ENCODE measurements around the gene EPOP.

Gene EPOP

GRCh38 chr17:38705803-38706504 is 31.2 kb upstream of the EPOP start:
- DNase-seq (ENCODE audit: low spot score), result peak; percentile 33

- no peak for DNase-seq (ENCODE audit: low spot score)
Observed at GRCh38 chr17:38705523-38705802, 30.7 kb upstream of the EPOP start.

DNA sequence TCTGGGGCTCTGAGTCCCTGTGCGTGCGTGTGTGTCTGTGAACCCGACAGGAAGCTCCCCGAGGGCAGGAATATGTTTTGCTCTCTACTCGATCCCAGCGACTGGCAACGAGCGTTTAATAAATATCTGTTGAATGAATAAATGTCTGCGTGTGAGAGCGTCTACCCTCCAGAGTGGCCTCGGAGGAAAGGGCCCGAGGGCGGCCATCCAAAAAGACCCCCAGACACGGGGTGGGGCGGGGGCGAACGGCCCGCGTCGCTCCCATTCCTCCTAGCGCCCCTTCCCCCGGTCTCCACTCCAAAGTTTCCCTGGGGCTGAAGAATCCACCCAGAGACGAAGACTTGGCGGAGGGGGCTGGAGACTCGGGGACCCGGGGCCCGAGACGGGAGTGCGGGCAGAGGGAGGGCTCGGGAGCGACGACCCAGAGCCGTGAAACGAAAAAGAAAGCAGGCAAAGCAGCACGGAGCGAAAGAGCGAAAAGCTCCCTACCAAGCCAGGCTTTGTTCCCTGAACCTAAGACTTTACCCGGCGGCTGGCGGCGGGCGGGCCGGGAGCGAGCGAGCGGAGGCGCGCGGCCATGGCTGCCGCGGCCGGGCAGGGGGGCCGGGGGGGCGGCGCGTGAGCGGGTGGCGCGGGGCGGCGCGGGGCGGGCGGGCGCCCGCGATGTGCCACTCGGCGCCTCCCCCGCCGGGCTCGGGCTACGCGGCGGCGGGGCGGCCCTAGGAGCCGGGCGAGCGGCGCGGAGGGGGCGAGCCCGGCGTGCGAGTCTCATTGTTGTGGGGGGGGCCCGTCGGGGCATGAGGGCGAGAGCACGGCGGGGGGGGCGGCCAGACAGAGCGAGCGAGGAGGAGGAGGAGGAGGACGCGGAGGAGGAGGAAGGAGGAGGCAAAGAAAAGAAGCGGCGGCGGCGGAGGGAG is 30.1 kb upstream of the EPOP start, which contains the start of gene MLLT6:
Gene MLLT6 (plus strand): TSS at position 668 of the 917 bp plus-strand sequence. CDS start 360 bp downstream, outside the sequence.
- peak; percentile 74 for DNase-seq (ENCODE audit: low spot score)

DNA sequence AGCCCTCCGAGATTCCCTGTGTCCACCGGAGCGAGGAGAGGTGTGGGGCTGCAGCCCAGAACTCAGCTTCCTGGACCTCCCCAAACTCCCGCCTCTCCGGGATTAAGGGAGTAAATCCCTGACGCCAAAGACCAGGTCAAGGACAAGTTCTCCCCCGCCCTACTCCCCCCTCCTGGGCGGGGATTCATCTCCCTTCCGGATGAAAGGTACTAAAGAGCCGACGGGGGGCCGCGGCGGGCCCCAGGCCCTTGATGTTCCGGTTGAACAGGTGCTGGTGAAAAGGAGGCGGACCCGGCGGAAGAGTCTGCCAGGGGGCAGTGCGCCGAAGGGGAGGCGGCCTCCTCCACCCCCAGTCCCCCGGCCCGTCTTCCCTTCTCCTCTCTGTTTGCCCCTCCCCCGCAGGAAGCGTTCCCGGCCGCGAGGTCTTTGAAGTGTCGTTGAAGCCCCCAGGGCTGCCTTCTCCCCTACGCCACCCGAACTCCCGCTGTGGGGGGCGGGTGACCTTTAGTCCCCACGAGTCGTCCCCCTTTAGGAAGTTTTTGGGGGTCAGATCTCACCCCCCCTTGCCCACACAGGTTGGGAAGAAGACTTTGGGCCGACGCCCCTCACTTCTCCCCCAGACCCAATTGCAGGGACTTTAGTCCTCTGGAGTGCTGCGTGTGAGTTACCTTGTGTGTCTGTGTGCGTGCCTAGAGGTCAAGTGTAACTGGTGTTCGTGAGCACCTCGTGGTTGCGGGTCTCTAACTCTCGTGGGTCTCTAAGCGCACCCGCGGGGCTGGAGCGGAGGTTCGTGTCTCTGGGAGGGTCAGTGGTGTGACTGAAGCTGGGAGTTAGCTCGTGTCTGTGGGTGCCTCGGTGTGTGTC is 29.2 kb upstream of the EPOP start:
- peak; percentile 92 for DNase-seq (ENCODE audit: low spot score)

DNA sequence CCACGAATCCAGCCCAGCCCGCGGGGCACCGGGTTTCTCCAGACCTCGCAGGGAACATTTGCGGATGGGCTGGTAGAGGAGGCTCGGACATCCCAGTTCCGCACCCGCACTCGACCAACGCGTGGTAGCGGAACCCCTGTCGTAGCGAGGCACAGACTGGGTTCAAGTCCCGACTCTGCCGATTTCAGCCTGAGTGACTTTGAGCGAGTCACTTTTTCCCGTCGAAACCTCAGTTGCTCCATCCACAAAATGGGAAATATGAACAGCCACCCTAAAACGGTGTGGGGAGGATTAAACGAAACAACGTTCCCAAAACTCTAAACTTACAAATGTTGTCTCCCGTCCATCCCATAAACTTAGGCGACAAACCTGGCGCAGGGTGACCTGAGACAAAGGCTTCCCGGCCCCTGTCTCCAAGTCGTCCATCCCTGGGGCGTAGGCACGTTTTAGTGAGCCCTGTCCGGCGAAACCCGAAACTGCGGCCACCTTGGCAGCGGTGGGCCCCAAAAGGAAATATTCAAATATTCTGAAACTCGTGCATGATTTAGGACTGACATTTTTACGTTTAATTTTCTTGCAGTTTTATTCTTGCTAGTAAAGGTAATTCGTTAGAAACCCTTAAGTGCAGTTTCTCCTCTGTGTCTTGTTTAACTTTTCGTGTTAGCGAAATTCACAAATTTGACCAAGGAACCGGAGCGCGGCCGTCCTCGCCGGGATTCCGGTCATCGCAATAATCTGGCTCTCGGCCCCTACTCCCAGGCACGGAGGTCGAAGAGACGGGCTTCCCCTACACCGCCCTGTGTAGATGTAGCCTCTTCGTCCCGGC is 28.4 kb upstream of the EPOP start:
- DNase-seq (ENCODE audit: low spot score), result no peak

DNA sequence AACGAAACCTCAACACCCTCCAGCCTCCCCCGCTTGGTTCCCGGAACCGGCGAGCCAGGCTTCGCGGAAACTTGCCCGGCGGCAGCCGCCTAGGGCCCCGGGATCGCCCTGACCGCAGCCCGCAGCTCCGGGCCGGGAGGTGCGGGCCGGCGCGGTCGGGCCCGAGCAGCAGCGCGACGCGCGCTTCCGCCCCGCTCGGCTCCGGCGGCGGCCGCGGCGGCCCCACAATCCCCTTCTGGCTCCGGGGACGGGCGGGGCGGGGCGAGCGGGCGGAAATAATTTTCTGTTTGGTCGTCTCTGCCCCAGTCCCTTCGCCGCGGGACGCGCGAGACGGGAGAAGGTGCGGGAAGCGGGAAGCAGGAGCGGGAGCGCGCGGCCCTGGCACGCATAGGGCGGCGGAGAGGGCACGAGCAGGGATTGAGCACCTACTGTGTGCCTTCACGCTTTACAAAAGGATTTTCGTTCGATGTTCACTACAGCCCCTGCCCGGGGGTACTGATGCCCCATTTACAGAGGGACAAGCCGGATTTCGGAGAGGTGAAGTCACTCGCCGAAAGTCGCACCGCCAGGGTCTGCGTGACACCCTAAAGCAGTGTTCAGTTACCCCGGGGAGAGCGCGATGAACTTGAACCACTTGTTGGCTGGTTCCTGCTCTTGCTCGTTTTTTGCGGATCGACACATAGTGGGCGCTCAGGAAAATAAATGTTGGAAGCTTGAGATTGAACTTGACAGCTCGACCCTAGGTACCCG is 27.6 kb upstream of the EPOP start:
- peak; percentile 77 for DNase-seq (ENCODE audit: low spot score)

GRCh38 chr17:38701504-38702165 is 26.9 kb upstream of the EPOP start:
- no peak for DNase-seq (ENCODE audit: low spot score)

GRCh38 chr17:38698760-38699159 is 24.0 kb upstream of the EPOP start:
- DNase-seq (ENCODE audit: low spot score), result no peak

GRCh38 chr17:38697061-38697820 is 22.5 kb upstream of the EPOP start:
- DNase-seq (ENCODE audit: low spot score), result no peak

GRCh38 chr17:38693700-38694329 is 19.1 kb upstream of the EPOP start:
- DNase-seq (ENCODE audit: low spot score), result no peak

GRCh38 chr17:38691154-38691553 is 16.4 kb upstream of the EPOP start:
- no peak for DNase-seq (ENCODE audit: low spot score)

DNA sequence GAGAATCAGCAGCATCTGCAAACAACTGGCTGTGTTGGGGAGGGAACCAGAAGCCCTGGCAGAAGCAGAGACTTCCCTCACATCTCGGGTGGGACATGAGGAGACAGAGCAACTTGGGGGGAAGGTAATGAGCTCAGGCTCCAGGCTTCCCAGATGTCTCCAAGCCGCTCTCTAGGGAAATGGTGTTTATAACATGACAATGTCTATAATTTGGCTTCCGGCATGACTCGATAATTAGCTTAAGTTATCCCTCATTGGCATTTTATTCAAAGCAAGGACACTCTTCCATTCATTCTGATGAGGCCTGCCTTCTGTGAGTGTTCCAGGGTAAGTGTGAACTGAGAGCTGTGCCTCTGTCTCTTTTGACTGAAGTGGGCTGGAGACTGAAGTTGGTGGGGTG is 15.6 kb upstream of the EPOP start:
- no peak for DNase-seq (ENCODE audit: low spot score)

DNA sequence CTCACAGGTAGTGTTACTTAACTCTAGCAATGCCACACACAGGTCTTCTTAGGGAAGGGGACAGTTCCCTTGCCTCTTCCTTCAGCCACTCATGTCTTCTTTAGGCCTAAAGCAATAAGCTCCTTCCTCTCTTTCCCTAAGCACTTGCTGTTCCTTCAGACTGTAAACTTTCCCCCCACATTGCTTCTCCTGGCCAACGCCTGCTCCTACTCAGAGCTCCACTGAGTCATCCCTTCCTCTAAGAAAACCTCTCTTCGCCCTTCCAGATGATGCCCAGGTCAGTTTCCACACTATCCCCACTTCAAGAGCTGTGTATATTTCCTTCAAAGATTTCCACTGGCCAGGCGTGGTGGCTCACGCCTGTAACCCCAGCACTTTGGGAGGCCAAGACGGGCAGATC is 12.5 kb upstream of the EPOP start:
- DNase-seq (ENCODE audit: low spot score), result no peak

GRCh38 chr17:38685491-38685890 is 10.7 kb upstream of the EPOP start:
- DNase-seq (ENCODE audit: low spot score), result no peak

DNA sequence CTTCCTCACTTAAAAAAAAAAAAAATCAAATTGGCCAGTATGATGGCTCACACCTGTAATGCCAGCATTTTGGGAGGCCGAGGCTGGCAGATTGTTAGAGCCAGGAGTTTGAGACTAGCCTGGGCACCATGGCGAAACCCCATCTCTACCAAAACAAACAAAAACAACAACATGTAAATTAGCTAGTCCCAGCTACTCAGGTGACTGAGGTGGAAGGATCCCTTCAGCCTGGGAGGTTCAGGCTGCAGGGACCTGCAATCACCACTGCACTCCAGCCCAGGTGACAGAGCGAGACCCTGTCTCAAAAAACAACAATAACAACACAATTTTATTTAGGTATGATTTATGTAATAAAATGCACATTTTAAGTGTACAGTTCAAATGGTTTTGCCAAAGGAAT is 6.3 kb upstream of the EPOP start:
- no peak for DNase-seq (ENCODE audit: low spot score)

DNA sequence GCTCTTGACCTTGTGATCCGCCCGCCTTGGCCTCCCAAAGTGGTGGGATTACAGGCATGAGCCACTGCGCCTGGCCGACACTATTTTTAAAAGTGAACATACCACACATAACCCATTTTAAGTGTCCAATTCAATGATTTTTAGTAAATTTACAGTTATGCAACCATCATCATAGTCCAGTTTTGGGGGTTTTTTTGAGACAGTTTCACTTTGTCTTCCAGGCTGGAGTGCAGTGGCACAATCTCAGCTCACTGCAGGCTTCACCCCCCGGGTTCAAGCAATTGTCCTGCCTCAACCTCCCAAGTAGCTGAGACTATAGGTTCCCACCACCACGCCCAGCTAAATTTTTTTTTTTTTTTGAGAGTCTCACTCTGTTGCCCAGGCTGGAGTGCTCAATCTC is 3.1 kb upstream of the EPOP start:
- no peak for DNase-seq (ENCODE audit: low spot score)

DNA sequence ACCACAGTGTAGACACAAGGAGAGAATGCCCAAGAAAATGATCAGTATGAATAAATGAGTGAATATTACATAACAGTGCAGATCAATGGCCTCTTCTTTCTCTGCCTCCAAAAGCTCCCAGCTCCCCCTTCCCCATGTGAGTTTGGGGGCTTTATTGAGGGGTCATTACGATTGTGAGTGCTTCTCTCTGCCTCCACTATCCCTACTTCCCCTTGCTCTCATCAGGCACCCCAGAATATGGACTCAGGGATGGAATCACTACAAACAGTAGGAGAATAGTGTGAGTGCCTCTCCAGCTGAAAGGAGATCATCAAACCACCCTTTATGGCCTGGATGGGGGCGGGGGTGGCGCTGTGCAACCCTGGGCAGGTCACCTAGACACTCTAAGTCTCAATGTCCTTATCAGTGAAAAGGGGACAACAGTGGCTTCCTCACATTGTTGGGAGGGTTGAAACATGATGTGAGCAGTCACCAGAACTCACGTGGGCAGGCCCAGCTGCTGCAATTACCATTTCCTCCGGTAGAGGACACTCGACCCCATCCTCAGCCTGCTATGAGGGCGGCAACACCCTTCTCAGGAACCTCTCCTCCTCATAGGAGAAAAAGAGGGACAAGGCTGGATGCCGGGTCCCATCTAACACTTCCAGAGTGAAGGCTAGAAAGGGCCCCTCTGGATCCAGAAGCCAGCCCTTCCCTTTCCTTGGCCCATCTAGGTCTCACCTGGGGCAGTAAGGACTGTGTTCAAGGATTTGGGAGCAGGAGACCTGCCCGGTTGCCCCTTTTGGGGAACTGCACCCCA is 2.1 kb upstream of the EPOP start:
- peak; percentile 75 for DNase-seq (ENCODE audit: low spot score)

Measured in HuH-7.5 (cell line).